Inflammatory macrophage treated with lipopolysaccharide for 4 hours (primary cell): ENCODE data around the gene FOXO6.
A peak's percentile ranks its signal among the peaks of the same experiment; 100 is the strongest.

Experiments
- DNase-seq: peaks from one replicate; pipeline ENCODE4 v3.0.0-alpha.2; 2020

The FOXO6 gene

DNA sequence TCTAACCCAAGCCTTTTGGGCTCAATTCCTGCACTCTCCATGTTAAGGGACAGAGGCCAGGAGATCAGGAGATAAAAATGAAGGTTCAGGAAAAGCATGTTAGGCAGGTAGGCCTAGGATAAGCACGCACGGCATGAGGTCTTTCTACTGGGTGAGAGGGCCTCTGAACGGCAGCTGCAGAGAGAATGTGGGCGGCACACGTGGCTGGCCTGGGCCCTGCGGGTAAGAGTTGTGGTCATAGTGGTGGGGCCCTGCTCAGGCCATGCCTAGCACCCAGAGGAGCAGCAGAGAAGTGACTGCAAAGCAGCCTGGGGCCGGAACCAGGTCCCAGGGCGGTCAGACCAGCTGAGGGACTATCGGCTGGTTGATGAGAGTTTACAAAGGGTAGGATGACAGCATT lies 7.5 kb upstream of the FOXO6 start:
- DNase-seq, result no peak

DNA sequence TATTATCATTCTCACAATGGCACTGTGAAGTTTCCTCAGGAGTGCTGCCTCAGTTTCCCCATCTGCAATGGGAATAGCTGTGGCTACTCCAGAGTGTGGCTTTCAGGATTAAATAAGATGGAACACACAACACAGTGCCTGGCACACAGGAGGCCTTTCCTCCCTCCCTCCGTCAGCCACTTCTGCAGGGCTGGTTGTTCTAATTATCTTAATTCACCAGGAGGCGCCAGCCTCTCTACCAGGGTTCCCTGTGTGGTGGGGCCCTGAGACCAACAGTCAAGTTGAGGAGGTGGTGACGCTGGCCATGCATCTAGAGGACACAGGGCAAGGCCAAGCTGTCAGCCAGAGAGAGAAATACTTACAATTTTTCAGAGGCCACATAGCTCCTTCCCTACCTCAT lies 6.3 kb upstream of the FOXO6 start:
- DNase-seq, result no peak

DNA sequence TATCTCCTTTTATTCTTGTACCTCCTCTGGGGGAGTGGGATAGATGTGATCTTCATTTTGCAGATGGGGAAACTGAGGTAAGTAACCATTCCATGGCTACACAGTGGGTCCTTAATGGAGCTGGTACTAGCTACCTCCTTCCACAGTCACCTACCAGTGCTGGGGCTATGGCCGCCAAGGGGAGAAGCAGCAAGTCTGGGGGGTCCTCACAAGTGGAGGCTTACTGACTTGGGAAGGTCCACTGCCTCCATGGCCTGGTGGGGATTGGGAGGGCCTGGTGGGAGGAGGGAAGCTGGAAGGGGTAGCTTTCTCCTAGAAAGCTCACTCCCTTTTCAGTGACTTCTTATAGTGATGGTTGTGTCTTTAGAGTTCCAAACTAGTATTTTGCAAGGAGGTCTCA lies 5.9 kb upstream of the FOXO6 start:
- DNase-seq, result no peak

DNA sequence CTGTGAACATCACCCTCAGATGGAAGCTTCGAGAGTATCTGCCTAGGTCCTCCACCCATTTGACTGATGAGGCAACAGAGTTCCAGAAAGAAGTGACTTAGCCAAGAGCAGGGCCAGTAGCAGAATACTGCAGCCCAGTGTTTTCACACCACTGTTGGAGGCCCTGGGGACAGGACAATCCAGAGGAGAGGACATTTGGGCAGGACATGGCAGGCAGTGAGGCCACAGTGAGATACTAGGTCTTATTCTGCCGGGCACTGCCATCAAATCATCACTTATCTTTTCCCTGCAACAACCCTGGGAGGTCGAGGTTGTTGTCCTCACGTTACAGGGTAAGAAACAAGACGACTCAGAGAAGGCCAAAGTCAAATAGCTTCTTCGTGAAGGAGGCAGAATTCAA lies 5.5 kb upstream of the FOXO6 start:
- no peak for DNase-seq

DNA sequence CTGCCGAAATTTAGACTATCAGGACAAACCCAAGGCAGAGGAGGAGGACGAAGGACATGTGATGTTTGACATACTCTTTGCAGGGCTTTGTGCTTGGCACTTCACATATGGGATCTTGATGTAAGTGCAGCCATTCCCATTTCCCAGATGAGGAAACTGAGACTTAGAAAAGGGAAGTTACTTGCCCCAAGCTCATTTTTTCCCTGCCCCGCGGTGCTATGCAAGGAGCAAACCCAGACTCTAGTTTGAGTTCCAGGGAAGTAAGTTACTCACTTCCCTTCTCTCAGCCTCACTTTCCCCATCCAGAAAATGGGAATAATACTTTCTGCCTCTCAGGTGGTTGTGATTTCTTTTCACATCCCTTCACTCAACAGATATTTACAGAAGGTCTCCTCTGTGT lies 4.5 kb upstream of the FOXO6 start:
- no peak for DNase-seq

DNA sequence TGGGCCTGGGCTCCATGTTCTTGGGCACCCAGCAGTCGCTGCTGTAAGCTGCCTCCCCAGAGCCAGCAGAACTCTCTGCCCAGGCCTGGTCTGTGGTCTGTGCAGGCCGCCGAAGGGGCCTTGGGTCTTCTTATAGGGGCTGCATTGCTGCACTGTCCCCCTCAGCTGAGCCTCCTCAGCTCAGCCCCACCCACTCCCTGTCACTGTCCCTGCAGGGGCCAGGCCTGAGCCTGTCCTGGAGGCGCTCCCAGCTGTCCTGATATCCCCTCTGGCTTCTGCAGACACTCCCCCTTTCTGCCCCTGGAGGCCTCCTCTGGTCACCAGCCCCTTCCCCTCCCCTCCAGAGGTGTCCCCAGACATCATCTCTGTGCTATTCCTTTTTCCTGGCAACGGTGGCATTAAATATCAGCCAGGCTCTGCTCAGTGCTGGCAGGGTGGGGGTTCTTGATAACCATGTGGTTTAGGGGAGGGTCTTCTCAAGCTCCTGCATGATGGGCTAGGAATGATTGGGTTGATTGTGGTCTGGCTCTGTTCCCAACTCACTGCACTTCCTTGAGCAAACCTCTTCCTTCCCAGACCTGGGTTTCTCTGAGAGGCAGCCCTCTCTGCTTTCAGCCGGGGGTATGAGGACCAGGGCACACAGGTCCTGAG lies 3.7 kb upstream of the FOXO6 start:
- no peak for DNase-seq

DNA sequence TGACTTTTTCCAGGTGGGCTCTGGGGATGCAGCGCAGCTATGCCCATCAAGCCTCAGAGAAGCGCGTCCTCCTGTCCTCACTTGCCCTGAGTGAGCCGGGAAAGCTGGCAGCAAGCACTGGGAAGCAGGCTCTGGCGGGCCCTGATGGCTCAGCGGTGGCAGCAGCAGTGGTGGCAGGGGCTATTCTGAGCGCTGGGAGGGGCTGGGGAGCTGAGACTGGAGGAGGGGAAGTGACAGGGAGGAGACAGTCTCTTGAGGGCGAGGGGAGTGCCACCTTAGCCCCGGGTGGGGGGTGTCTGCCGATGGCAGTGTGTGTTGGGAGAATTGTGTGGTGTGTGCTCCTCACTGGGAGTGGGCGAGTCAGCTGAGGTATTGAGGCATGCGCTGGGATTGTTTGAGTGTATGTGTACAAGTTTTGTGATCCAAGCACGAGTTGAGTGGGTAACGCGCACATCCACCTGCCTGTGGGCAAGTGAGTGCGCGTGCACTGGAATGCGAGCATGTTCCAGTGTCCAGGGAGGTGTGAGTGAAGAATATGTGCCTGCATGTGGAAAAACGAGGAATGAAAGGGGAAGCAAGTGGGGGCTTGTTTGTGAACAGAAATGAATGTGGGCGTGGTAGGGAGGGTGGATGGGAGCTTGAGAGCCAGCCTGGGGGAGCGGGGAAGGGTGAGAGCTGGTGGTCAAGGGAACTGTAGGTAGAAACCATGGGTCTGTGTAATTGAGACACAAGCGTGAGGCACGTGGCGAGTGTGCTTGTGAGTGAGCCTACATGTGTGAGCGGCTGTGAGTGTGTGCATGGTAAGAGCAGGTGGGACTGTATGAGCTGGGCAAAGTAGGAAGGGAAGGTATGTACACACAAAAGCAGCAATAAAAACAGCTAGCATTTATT lies 2.9 kb upstream of the FOXO6 start:
- no peak for DNase-seq

DNA sequence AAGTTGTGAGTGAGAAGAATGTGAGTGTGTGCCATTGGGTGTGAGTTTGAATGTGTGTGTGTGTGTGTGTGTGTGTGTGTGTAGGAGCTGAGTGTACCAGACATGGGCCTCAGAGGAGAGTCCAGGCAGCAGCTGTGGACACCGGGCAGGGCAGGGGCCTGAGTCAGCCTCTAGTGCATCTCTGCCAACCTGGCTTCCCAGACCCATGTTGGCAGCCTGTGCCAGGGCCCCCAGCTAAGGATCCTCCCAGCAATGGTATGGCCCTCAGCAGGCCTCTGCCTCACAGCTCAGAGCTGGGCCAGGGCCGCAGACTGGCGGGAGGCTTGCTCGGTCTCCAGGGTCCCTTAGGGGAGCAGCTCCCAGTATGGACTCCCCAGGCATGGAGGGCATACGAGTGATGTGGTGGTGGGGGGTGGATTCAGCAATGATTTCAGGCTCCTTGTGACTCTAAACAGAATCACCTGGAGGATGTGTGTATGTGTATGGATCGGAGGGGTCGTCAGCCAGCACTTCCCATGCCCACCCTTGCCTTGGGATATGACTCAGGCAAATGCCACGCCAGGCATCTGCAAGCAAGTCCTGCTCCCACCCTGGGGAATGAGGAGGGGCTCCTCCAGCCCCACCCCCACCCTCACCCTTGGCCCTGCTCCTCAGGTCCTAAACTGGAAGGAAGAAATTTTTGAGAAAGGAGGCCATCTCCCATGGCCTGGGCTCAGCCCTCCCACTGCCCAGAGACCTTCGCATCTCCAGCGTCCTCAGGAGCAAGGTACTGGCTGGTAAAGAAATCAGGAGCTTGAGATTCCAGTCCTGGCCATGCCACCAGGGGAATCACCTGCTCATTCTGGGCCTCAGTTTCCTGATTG lies 1.8 kb upstream of the FOXO6 start:
- no peak for DNase-seq

DNA sequence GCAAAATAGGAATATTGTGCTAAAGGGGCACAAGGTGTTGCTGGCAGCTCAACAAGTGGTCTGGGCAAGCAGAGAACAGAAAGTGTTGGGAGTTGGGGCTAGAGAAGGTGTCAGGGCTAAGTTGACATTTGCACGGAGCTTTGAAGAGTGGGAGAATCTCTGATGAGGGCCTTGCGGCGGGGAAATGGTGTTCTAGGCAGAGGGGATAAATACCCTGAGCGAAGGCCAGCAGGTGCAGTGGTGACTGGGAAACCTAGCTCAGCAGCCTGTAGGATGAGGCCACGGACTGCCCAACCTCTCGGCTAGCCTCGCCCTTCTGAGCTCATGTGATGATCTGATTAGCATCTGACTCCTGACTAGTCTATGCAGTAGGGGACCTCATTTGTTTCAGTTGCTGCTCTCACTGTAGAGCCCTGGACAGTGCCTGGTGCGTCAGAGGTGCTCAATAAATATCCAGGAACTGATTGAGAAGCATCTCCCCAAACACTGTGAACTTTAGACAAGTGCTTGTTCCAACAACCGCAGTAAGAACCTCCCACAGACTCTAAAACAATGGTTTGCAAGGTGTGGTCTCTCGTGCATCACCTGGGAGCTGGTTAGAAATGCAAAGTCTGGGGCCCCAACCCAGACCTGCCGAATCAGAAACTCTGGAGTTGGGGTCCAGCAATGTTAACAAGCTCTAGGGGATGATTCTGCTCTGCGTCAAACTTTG lies 1.0 kb upstream of the FOXO6 start:
- peak; percentile 9 for DNase-seq

DNA sequence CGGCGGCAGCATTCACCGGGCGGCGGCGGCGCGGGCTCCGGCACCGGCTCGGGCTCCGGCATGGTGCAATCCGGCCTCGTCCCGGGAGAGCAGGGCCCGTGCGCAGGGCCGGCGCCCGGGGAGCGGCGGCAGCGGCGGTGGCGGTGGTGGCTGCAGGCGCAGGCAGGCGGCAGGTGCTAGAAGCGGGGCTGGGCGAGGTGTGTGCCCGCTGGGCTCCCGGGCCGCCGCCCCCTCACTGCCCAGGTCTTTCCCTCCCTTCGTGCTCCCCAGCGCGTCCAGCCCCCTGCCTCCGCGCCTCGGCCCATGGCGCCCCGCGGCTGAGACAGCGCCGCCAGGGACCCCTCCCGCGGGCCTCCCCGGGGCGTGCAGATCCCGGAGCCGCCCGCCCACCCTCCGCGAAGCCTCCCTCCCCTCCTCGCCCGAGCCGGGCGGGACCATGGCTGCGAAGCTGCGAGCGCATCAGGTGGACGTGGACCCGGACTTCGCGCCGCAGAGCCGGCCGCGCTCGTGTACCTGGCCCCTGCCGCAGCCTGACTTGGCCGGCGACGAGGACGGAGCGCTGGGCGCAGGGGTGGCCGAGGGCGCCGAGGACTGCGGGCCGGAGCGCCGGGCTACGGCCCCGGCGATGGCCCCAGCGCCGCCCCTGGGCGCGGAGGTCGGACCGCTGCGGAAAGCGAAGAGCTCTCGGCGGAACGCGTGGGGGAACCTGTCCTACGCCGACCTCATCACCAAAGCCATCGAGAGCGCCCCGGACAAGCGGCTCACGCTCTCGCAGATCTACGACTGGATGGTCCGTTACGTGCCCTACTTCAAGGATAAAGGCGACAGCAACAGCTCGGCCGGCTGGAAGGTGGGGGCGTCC lies 492 bp downstream of the FOXO6 start:
- DNase-seq, result peak; percentile 15

DNA sequence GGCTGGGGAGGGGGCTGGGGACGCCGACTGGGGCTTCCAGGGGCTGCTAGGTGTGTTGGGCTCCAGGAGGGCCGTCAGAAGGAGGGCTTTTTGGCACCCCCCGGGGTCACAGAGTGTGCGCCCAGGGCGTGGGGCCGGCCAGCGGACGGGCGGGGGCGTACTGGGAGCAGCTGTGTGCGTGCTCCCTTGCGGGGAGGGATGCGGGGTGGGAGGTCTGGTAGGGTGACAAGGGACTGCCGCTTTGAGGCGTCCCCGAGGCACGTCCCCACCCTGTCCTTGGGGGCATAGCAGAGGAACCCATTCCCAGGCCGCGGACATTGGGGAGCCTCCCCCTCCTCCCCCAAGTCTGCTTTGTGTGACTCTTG lies 1.1 kb downstream of the FOXO6 start:
- DNase-seq, result no peak

DNA sequence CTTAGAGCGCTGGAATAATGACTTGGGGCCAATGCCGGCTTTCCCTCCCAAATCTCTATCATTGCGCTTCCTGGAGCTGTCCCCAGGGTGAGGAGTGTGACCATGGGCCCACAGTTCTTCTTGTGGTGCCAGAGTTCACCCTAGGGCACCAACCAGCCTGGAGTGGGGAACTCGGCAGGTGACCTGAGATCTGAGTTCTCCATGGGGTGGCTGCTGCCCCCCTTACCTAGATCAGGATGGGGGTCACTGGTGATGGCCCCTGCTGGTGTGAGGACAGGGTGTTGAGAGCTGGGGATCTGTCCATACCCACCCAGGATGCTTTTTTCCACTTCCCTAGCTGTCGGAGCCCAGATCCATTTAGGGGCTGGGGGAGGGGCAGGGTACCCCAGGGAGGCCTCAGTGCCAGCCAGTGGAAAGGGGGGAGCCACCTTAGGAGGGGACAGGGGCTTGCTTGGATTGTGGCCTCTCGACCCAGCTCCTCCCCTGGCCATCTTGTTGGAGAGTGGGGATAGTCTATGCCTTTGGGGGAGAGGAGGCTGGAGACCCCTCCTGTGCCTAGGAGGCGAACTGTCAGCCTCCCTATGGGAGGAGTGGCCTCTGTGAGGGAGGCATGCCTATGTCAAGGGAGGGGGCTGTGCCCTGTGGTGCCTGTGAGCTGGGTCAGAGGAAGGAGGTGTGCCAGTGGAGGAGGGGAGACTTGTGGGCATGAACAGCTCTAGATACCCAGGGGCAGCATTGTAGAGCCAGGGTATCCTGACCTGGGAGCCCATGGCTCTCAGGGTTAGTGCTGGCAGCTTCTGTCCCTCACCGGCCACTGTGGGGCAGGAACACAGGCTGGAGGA lies 1.7 kb downstream of the FOXO6 start:
- no peak for DNase-seq

DNA sequence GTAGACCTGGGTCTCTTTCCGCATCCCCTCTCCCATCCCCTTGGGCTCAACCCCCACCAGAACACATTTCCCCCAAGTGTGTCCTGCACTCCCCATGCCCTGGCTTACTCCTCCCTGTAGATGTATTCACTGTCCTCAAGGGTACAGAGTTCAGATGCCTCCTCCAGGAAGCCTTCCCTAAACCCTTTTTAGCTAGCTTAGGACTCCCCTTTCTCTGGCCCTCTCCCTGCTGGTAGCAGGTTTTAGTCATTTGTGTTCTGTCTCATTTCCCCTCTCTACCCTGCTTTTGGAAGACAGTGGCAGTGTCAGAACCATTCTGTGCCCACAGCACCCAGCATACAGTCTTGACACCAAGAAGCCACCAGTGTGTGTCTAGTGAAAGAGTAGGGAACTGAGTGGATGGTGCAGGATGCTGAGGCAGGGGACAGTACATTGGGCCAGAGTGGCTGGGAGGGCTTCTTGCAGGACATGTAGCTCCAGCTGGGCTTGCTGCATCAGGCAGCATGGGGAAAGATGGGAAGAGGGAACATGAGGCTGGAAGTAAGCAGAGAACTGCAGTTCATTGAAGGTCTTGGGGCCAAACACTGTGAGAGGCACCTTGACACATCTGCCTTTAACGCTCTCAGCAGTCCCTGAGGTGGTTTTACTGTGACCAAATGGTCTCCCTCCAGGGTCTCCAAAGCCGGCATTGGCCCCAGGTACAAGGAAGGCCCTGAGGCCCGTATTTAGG lies 2.5 kb downstream of the FOXO6 start:
- DNase-seq, result no peak

DNA sequence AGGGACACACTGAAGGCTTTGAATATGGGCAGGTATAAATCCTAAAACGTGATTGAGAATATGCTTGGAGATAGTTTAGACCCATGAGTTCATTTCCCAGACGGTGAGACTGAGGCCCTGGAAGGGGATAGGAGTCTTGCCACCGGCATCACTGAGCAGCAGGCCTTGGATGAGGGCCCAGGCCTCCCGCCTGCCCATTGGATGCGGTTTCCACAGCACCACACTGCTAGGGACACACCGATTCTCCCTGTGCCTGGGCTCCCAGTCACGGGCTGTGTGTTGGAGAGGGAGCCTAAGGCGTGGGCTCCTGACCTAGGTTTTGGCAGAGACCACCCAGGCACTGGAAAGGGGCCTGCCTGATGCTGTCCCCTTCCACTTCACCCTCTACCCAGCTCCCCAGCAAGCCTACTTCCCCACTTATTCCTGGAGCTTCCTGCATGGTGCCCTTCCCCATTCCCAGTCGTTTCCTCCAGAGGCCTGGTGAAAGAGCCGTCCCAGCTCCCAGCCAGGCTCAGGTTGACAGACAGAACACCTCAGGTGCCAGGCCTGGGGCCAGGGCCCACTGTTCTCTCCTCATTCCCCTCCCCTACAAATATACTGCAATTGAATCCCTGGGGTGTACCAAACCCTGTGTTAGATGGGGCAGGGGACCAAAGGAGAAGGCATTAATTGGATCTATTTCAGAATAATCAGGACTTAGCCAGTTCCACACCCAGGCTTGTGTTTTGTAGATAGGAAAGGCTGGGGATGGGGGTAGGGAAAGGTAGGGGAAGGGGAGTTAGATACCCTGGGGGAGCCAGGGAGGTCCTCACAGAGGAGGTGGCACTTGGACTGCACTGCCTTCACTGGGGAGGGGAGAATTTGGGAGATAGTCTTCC lies 3.4 kb downstream of the FOXO6 start:
- DNase-seq, result no peak

DNA sequence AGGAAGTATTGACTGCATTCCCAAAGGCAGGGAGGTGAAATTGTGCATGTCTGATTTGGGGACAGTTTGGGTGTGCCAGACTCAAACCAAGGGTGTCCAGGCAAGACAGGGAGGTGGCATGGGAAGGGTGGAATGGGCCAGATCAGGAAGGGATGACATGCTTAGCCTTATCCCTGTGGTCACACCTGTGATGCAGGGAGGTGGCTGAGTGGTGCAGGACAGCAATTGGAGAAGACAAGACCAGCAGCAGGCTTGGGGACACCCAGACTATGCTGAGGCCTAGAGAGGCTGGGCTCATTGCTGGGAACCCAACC lies 4.0 kb downstream of the FOXO6 start:
- no peak for DNase-seq

DNA sequence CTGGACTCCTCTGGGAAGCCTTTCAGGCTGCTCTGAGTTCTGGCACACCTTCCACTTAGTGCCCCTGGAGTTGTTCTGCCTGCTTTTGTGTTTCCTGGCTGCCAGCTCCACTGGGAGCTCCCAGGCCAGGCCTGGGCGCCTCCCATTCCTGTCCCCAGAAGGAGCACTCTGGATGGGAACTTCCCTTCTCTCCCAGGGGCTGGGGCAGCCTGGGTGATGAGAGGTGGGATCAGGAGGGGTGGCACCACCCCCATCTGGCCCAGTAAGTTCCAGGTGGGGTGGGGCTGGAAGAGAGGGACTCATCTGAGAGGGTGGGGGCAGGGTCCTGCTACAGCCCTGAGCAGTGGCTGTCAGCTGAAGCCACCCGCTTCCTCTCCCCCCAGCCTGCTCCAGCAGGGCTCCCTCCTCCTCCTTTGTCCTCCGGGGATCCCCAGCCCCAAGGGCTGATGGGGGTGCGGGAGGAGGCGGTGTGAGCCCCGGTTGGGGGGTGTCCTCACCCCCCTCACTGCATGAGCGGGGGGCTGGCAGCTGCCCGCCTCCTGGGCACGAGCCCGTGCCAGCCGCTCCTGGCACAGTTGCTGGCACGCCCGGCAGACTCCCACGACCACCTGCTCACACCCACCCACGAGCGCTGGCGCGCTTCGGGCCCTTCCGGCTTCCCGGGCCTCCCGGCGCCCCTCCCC lies 4.7 kb downstream of the FOXO6 start:
- no peak for DNase-seq

DNA sequence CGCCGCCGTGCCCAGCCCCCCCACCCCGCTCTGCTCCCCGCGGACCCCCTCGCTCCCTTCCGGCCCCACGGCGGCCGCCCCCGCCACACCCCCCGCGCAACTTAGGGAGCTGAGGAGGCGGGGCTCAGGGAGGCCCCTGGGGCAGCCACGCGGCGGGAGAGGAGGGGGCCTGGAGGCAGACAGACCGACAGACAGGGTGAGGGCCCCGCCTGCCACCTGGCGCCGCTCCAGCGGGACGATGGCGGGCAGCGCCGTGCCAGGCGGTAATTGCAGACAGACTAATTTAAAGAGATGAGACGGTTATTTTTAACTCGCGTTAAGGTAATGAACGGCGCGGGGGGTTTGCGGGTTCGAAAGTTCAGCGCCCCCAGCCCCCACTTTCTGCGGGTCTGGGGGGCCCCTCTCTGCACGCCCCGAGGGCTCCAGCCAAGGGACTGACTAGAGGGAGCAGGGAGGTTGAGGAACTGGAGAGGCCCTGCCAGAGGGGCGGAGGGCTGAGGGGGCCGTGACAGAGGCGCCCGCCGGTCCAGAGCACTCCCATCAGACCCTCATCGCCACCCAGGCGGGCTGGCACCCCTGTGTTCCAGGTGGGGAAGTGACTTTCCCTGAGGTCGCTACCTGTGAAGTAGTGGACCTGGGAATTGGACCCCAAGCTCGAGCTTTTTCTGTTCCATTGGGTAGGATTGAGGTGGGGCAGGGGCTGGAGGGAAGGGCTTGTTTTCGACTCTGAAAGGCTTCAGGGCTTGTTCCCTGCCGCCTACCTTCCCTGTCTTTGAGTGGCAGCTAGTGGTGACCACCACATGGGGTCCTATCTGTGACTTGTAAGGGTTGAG lies 5.4 kb downstream of the FOXO6 start:
- no peak for DNase-seq

DNA sequence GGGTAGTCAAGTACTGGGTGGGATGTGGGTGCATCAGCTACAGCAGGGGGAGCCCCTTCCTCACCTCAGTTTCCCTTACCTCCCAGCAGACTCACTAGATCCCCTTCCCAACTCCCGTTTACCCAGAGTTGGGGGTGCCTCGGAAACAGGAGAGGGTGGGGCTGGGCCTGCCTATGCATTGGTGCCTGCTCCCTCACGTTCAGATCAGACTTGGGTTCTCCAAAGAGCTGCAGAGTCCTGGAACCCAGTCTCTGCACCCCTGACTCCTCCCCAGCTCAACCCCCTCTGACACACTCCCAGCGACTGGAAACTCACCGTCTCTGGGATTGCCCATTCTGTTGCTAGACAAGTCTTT lies 6.0 kb downstream of the FOXO6 start:
- DNase-seq, result no peak
